ENCODE results near the gene IL17REL. TPM values are rescaled to one million over a fixed set of nuclear protein-coding genes. Genes with fewer than 3 reads are reported as not detected.

IL17REL gene
- total RNA-seq, 6 experiments from 2014 or later = not detected

- Mint-ChIP-seq H3K27ac (no peak overlapping the region), H3K4me1 (ENCODE audit: low read depth) (no peaks in the 10 kb centered on the region), H3K9me3 (peaks cover 7% of the 10 kb centered on the region; the same call in 1 of the 2 replicates), H3K27me3 (ENCODE audit: insufficient read depth) (peaks cover 25% of the 10 kb centered on the region), H3K36me3 (ENCODE audit: low read depth) (no peaks in the 10 kb centered on the region), H3K4me3 (no peak overlapping the region)
- DNase-seq = no peak
- TF ChIP-seq, protein P1, sequence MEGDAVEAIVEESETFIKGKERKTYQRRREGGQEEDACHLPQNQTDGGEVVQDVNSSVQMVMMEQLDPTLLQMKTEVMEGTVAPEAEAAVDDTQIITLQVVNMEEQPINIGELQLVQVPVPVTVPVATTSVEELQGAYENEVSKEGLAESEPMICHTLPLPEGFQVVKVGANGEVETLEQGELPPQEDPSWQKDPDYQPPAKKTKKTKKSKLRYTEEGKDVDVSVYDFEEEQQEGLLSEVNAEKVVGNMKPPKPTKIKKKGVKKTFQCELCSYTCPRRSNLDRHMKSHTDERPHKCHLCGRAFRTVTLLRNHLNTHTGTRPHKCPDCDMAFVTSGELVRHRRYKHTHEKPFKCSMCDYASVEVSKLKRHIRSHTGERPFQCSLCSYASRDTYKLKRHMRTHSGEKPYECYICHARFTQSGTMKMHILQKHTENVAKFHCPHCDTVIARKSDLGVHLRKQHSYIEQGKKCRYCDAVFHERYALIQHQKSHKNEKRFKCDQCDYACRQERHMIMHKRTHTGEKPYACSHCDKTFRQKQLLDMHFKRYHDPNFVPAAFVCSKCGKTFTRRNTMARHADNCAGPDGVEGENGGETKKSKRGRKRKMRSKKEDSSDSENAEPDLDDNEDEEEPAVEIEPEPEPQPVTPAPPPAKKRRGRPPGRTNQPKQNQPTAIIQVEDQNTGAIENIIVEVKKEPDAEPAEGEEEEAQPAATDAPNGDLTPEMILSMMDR (IDR thresholded peaks at IDR 0.05) = no peak
Measured at GRCh38 chr22:50047346-50047745, 34.8 kb upstream of the IL17REL start.

DNA sequence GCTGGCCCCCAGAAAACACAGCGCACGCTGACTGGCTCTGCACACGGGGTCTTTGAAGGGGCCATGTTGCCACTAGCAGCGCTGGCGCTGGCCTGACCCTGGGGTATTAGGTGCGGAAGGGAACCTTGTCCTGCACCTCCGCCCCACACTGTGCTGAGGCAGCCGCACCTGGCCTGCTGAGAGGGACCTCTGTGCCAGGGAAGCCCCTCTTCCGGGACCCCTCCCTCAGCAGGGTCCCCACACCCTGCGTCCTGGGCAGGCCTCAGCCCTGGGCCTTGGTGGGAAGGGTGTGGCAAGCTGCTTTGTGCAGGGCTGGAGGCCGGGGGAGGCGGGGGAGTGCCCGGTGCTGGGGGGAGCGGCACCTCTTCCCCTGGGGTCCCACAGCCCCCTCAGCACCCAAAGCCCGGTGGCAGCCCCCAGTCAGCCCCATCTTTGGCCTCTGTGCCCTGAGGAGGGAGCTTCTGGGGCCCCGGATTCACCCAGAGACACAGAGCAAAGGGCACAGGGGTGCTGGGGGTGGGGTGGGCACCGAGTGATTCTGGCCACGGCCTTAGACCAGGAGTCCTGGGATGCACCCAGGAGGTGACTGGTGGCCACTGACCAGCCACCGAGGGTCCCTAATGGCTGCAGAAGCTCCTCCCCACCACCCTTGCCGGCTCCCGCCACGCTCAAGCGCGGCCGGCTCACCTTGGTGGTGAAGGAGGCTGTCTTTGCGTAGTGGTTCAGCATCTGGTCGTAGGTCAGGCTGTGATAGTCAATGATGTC lies 34.1 kb upstream of the IL17REL start:
- Mint-ChIP-seq H3K27me3 (ENCODE audit: insufficient read depth) (peaks cover 24% of the 10 kb centered on the region), H3K4me3 (no peak overlapping the region), H3K36me3 (ENCODE audit: low read depth) (no peaks in the 10 kb centered on the region), H3K27ac (no peak overlapping the region), H3K9me3 (peaks cover 5% of the 10 kb centered on the region; the same call in 1 of the 2 replicates), H3K4me1 (ENCODE audit: low read depth) (no peaks in the 10 kb centered on the region)
- DNase-seq = no peak
- TF ChIP-seq, protein P1 (IDR thresholded peaks at IDR 0.05) = no peak

DNA sequence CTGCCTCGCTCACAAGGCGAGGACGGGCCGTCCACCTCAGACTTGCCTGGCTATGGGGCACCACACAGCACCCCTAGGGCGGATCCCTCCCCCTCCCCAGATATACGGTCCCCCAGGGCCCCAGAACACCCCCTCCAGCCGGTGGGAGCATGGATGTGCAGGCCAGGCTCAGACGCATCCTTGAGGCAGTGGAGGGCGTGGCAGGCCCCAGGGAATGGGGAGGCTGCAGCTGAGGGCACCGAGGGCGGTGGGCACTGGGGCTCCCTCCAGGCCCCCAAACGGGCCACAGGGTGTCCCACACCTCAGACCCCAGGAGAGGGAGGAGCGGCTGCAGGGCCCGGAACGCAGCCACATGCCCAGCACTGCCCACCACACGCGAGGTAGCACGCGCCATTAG lies 33.5 kb upstream of the IL17REL start:
- no peaks in the 10 kb centered on the region for H3K36me3 Mint-ChIP-seq (ENCODE audit: low read depth)
- no peaks in the 10 kb centered on the region for H3K4me1 Mint-ChIP-seq (ENCODE audit: low read depth)
- H3K27me3 Mint-ChIP-seq (ENCODE audit: insufficient read depth) = peaks cover 25% of the 10 kb centered on the region
- TF ChIP-seq, protein P1 (IDR thresholded peaks at IDR 0.05) = no peak
- no peak overlapping the region for H3K4me3 Mint-ChIP-seq
- no peaks in the 10 kb centered on the region for H3K9me3 Mint-ChIP-seq
- DNase-seq = no peak
- no peak overlapping the region for H3K27ac Mint-ChIP-seq

DNA sequence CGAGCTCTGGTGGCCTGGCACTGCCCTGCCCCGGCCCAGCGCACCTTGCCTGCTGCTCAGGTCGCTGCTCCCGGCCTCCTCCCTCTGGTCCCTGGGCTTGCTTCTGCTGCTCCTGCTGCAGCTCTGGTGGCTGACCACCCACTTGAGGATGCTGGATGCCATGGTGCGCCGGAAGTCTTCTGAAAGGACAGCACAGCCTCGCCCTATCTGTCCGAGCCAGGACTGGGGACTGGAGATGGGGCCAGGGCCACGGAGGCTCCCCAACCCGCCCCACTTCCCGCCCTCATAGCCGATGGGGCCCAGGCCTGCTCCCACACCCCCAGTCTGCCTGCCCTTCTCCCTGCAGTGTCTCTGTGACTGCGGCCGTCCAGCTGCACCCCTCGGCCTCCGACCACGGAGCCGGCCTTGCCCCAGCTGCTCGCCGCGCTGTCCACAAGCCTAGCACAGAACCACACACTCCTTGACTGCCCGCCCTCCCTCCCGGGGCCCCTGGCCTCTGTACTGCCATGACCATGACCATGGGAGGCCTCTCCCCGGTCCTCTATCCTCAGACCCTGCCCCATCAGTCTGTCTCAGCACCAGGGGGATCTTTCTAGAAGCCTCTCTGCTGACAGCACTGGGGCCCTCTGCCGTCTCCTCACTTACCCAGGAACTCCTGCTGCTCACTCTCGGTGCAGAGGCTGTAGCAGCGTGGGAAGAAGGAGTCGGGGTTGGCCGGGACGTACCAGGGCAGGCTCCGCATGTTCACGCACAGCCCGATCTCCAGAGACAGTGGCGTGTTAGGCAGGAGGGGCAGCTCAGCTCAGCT lies 32.9 kb upstream of the IL17REL start:
- no peak overlapping the region for H3K4me3 Mint-ChIP-seq

DNA sequence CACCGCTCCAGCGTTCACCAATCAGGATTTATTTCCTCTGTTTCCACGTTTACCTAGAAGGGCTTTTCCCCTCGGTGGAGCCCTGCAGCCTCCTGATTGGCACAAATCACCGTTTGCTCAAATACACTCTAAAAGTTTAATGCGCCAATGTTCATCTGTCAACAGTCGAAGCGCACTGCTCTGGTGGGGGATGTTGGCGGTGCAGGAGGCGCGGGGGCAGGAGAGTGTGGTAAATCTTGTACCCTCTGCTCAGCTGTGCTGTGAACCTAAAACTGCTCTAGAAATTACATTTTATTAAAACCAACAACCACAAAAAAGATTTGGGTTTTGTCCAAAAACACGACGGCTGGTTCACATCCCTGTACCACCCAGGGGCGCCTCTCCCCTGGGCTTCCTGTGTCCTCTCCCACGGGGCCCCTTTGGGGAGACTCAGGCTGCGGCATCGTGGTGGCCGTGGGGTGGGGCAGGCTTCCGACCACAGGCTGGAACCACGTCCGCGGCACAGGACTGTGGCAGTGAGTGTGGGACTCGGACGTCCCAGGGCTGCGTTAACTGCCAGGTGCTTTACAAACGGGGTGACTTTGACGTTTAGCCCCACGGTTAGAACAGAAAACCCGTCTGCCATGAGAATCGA lies 32.0 kb upstream of the IL17REL start:
- no peak for DNase-seq
- Mint-ChIP-seq H3K27ac (no peak overlapping the region), H3K4me3 (no peak overlapping the region), H3K4me1 (ENCODE audit: low read depth) (no peaks in the 10 kb centered on the region), H3K36me3 (ENCODE audit: low read depth) (no peaks in the 10 kb centered on the region; the same call in 1 of the 2 replicates), H3K9me3 (peaks cover under 1% of the 10 kb centered on the region; the same call in 1 of the 2 replicates), H3K27me3 (ENCODE audit: insufficient read depth) (peaks cover 26% of the 10 kb centered on the region)
- TF ChIP-seq, protein P1 (IDR thresholded peaks at IDR 0.05) = no peak

More for the DNA sequence above, 32.9 kb upstream of the IL17REL start:
- Mint-ChIP-seq H3K27ac (no peak overlapping the region), H3K9me3 (no peaks in the 10 kb centered on the region), H3K27me3 (ENCODE audit: insufficient read depth) (peaks cover 24% of the 10 kb centered on the region), H3K4me1 (ENCODE audit: low read depth) (no peaks in the 10 kb centered on the region), H3K36me3 (ENCODE audit: low read depth) (no peaks in the 10 kb centered on the region)
- TF ChIP-seq, protein P1 (IDR thresholded peaks at IDR 0.05) = no peak
- DNase-seq = no peak

All from HFFc6 (cell line).